22Rv1 (cell line): ENCODE measurements around the gene TRERF1.

Experiments
- ZFX ChIP-seq: fragments of 450-650 bp; IDR thresholded peaks from 2 replicates; pipeline ENCODE4 v1.6.1; 2017; ENCODE audit warnings: antibody characterized with exemption, borderline replicate concordance
- TF ChIP-seq, protein P1 (sequence below): fragments of 450-650 bp; IDR thresholded peaks from 2 replicates; pipeline ENCODE4 v1.5.1; 2017; ENCODE audit warnings: mild to moderate bottlenecking

DNA sequence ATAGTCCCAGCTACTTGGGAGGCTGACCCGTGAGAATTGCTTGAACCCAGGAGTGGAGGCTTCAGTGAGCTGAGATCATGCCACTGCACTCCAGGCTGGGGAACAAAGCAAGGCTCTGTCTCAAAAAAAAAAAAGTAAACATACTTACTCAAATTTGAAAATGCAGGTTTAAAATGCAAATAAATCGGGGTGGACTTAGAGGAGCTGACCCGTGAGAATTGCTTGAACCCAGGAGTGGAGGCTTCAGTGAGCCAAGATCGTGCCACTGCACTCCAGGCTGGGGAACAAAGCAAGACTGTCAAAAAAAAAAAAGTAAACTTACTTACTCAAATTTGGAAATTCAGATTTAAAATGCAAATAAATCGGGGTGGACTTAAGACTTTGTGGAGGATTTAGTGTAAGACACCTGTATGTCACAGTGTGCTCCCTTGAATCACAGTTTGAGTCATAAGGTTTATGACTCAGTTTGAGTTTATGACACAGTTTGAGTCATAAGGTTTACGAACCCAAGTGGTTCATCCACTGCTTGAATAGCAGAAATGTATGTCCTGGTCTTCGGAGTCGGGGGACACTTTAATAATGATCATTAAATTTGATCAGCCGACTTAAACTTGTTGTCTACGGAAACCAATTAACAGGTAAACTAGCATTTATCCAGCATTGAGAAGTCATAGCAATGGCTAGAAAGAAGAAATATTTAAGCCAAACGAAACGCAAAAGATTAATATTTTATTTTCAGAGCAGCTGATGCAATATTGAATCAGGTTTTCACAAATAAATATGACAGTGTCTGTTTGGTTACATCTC is 227.3 kb downstream of the TRERF1 start:
- TF ChIP-seq, protein P1, sequence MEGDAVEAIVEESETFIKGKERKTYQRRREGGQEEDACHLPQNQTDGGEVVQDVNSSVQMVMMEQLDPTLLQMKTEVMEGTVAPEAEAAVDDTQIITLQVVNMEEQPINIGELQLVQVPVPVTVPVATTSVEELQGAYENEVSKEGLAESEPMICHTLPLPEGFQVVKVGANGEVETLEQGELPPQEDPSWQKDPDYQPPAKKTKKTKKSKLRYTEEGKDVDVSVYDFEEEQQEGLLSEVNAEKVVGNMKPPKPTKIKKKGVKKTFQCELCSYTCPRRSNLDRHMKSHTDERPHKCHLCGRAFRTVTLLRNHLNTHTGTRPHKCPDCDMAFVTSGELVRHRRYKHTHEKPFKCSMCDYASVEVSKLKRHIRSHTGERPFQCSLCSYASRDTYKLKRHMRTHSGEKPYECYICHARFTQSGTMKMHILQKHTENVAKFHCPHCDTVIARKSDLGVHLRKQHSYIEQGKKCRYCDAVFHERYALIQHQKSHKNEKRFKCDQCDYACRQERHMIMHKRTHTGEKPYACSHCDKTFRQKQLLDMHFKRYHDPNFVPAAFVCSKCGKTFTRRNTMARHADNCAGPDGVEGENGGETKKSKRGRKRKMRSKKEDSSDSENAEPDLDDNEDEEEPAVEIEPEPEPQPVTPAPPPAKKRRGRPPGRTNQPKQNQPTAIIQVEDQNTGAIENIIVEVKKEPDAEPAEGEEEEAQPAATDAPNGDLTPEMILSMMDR: no peak
- no peak for TF ChIP-seq ZFX
